Osteoblast (primary cell): ENCODE measurements around the gene TRIP6. TPM values are rescaled to one million over a fixed set of nuclear protein-coding genes. Genes with fewer than 3 reads are reported as not detected.
"Not testable (repeated sequence)": the region's sequence is repeated elsewhere in the genome, so short reads cannot be mapped to it uniquely, and the experiment has no call there.

Source experiments
- DNase-seq: peaks from one replicate; pipeline ENCODE4 v3.0.0; 2011; ENCODE audit warnings: low spot score, mixed read lengths; ENCODE audit not compliant: insufficient read length; ENCODE audit errors: missing footprints
- H2AFZ ChIP-seq: 2 replicates; pipeline ENCODE4 v1.6.0; 2011; ENCODE audit warnings: mild to moderate bottlenecking, low read length
- H3K27ac ChIP-seq: 2 replicates; pipeline ENCODE4 v1.5.1; 2011; ENCODE audit warnings: mild to moderate bottlenecking, low read depth, low read length, moderate library complexity
- H3K27me3 ChIP-seq: 2 replicates; pipeline ENCODE4 v1.6.0; 2012; ENCODE audit warnings: mild to moderate bottlenecking, control low read depth, inconsistent platforms, low read length, moderate library complexity; ENCODE audit not compliant: insufficient read depth
- H3K36me3 ChIP-seq: 2 replicates; pipeline ENCODE4 v1.5.1; 2011; ENCODE audit warnings: mild to moderate bottlenecking, low read length, control low read depth, moderate library complexity; ENCODE audit not compliant: insufficient read depth
- H3K4me1 ChIP-seq: 2 replicates; pipeline ENCODE4 v1.5.1; 2011; ENCODE audit warnings: mild to moderate bottlenecking, low read length, control low read depth, moderate library complexity; ENCODE audit not compliant: insufficient read depth
- H3K4me2 ChIP-seq: 2 replicates; pipeline ENCODE4 v1.6.0; 2011; ENCODE audit warnings: mild to moderate bottlenecking, low read length; ENCODE audit not compliant: insufficient read depth
- H3K4me3 ChIP-seq: fragments of 200-600 bp; sonication (generic); 3 replicates; pipeline ENCODE4 v1.5.1; 2012; ENCODE audit warnings: mild to moderate bottlenecking, low read length, inconsistent platforms; ENCODE audit not compliant: insufficient read depth
- H3K79me2 ChIP-seq: 2 replicates; pipeline ENCODE4 v1.6.0; 2012; ENCODE audit warnings: mild to moderate bottlenecking, low read length, control low read depth, inconsistent platforms; ENCODE audit not compliant: insufficient read depth
- H3K9me3 ChIP-seq: 2 replicates; pipeline ENCODE4 v1.5.1; 2011; ENCODE audit warnings: low read depth, low read length, control low read depth
- H4K20me1 ChIP-seq: 2 replicates; pipeline ENCODE4 v1.6.0; 2012; ENCODE audit warnings: mild to moderate bottlenecking, low read length, control low read depth; ENCODE audit not compliant: insufficient read depth
- CTCF ChIP-seq: IDR thresholded peaks from 2 replicates; pipeline ENCODE4 v1.5.1; 2011; ENCODE audit warnings: mild to moderate bottlenecking, low read depth, low read length, moderate library complexity; ENCODE audit errors: extremely low read depth
- total RNA-seq: library from RNA; depleted of rRNA; stranded (reverse); fragments of >200 nt; gene quantifications from 2 replicates; pipeline ENCODE4 v1.2.3, GENCODE V29; 2012

TRIP6 gene
- total RNA-seq, 1 donor: 115 TPM

GRCh38 chr7:100854146-100854895 is 12.9 kb upstream of the TRIP6 start:
- no peaks in the 10 kb centered on the region for H4K20me1 ChIP-seq
- no peak overlapping the region for H2AFZ ChIP-seq
- H3K27ac ChIP-seq: no peak overlapping the region
- DNase-seq: no peak
- TF ChIP-seq CTCF: no peak
- H3K9me3 ChIP-seq: no peaks in the 10 kb centered on the region
- H3K36me3 ChIP-seq: peaks cover 3% of the 10 kb centered on the region
- peaks cover 10% of the 10 kb centered on the region for H3K4me1 ChIP-seq
- no peak overlapping the region for H3K4me3 ChIP-seq
- H3K27me3 ChIP-seq: no peaks in the 10 kb centered on the region
- no peak overlapping the region for H3K4me2 ChIP-seq
- H3K79me2 ChIP-seq: peaks cover 7% of the 10 kb centered on the region

DNA sequence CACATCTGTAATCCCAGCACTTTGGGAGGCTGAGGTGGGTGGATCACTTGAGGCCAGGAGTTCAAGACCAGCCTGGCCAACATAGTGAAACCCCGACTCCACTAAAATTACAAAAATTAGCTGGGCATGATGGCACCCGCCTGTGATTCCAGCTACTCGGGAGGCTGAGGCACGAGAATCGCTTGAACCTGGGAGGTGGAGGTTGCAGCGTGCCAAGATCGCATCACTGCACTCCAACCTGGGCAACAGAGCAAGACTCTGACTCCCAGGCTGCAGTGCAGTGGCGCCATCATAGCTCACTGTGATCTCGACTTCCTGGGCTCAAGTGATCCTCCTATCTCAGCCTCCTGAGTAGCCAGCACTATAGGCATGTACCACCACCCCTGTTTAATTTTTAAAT is 12.3 kb upstream of the TRIP6 start:
- not testable (repeated sequence) for H4K20me1 ChIP-seq, H3K27me3 ChIP-seq, H3K27ac ChIP-seq, H3K36me3 ChIP-seq, H3K4me3 ChIP-seq, DNase-seq, H3K79me2 ChIP-seq, H3K9me3 ChIP-seq, H2AFZ ChIP-seq, H3K4me2 ChIP-seq
- peaks cover 10% of the 10 kb centered on the region for H3K4me1 ChIP-seq

- H3K27ac ChIP-seq: no peak overlapping the region
- H4K20me1 ChIP-seq: no peaks in the 10 kb centered on the region
- H3K79me2 ChIP-seq: peaks cover 7% of the 10 kb centered on the region
- no peak for DNase-seq
- H3K36me3 ChIP-seq: peaks cover 8% of the 10 kb centered on the region
- H3K4me1 ChIP-seq: peaks cover 10% of the 10 kb centered on the region
- no peak overlapping the region for H2AFZ ChIP-seq
- TF ChIP-seq CTCF: no peak
- H3K27me3 ChIP-seq: no peaks in the 10 kb centered on the region
- no peak overlapping the region for H3K4me3 ChIP-seq
- no peak overlapping the region for H3K4me2 ChIP-seq
- no peaks in the 10 kb centered on the region for H3K9me3 ChIP-seq
These were observed 11.7 kb upstream of the TRIP6 start for GRCh38 chr7:100855515-100855914.

- no peak for DNase-seq
- H2AFZ ChIP-seq: no peak overlapping the region
- H3K27me3 ChIP-seq: no peaks in the 10 kb centered on the region
- no peak overlapping the region for H3K27ac ChIP-seq
- no peaks in the 10 kb centered on the region for H4K20me1 ChIP-seq
- H3K9me3 ChIP-seq: no peaks in the 10 kb centered on the region
- H3K4me3 ChIP-seq: no peak overlapping the region
- TF ChIP-seq CTCF: no peak
- H3K36me3 ChIP-seq: peaks cover 8% of the 10 kb centered on the region
- H3K4me1 ChIP-seq: peaks cover 10% of the 10 kb centered on the region
- H3K79me2 ChIP-seq: peaks cover 7% of the 10 kb centered on the region
- no peak overlapping the region for H3K4me2 ChIP-seq
These were observed 10.3 kb upstream of the TRIP6 start for GRCh38 chr7:100856871-100857282.
